Endothelial cell of umbilical vein (primary cell): ENCODE measurements around the gene CCL14.

Experiments used
- CTCF ChIP-seq, 2 donors: IDR thresholded peaks; 1 replicate in 1 of 2; 2 replicates in 1 of 2; pipeline ENCODE4 v1.5.1; 2011; ENCODE audit warnings: low read length in 2 of 2, mild to moderate bottlenecking in 2 of 2, moderate library complexity in 2 of 2, control low read depth in 1 of 2, inconsistent platforms in 1 of 2, low read depth in 1 of 2; ENCODE audit not compliant: insufficient read depth in 1 of 2; ENCODE audit errors: extremely low read depth in 1 of 2
- EZH2 ChIP-seq: IDR thresholded peaks from 2 replicates; pipeline ENCODE4 v1.6.1; 2012; ENCODE audit warnings: borderline replicate concordance, low read depth, mild to moderate bottlenecking, moderate library complexity, low read length, inconsistent platforms; ENCODE audit not compliant: severe bottlenecking
- JUN ChIP-seq: IDR thresholded peaks from 2 replicates; pipeline ENCODE4 v1.6.1; 2011; ENCODE audit warnings: borderline replicate concordance, low read depth; ENCODE audit not compliant: insufficient read length, insufficient read depth
- MYC ChIP-seq: IDR thresholded peaks from one replicate; pipeline ENCODE4 v1.6.1; 2011; ENCODE audit warnings: mild to moderate bottlenecking, low read depth, low read length
- POLR2A ChIP-seq: IDR thresholded peaks from 2 replicates; pipeline ENCODE4 v1.6.1; 2012; ENCODE audit warnings: low read depth, mild to moderate bottlenecking, control low read depth, low read length
- POLR2AphosphoS5 ChIP-seq: IDR thresholded peaks from 2 replicates; pipeline ENCODE4 v1.6.1; 2012; ENCODE audit warnings: low read depth, mild to moderate bottlenecking, control low read depth, low read length, moderate library complexity; ENCODE audit not compliant: insufficient read depth
- TF ChIP-seq, protein P1 (sequence below): IDR thresholded peaks from 2 replicates; pipeline ENCODE4 v1.6.1; 2011; ENCODE audit not compliant: insufficient read depth, insufficient read length

DNA sequence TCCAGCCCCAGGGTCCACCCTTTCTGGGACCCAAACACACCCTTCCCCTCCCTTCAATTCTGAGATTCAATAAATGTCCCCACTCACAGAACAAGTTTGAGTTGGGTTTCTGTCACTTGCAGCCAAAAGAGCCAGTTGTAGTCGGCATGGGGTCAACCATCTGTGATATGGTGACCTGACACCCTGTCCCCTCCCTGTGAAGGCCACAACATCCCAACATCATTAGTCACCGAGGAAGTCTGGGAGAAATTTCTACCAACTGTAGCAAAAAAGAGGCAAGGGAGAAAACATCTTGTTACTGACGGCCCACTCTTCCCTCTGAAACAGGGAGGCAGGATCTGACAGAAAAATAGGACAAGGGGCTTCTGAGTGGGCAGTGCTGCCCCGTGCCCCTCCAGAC, 42.4 kb downstream of the CCL14 start:
- TF ChIP-seq, protein P1, sequence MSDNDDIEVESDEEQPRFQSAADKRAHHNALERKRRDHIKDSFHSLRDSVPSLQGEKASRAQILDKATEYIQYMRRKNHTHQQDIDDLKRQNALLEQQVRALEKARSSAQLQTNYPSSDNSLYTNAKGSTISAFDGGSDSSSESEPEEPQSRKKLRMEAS, result no peak
- no peak for TF ChIP-seq CTCF (IDR thresholded peaks at IDR 0.05; ENCODE audit: extremely low read depth in 1 of 2, insufficient read depth in 1 of 2, low read depth in 1 of 2, low read length in 2 of 2)
- no peak for TF ChIP-seq MYC
- no peak for TF ChIP-seq POLR2A
- TF ChIP-seq POLR2AphosphoS5, result no peak
- TF ChIP-seq EZH2, result no peak
- TF ChIP-seq JUN, result no peak
